Testis (tissue), 3 donors: ENCODE data around the gene CFAP70. TPM values are rescaled to one million over a fixed set of nuclear protein-coding genes. Genes with fewer than 3 reads are reported as not detected.

ENCODE experiments used
- DNase-seq: peaks from one replicate; pipeline ENCODE4 v3.0.0-alpha.2; 2019
- H3K27ac ChIP-seq, 2 donors: fragments of 200-600 bp; sonication (generic); one replicate each; pipeline ENCODE4 v1.5.1; 2019
- H3K27me3 ChIP-seq: fragments of 200-600 bp; sonication (generic); one replicate; pipeline ENCODE4 v1.5.1; 2019
- H3K36me3 ChIP-seq: fragments of 200-600 bp; sonication (generic); one replicate; pipeline ENCODE4 v1.5.1; 2017; ENCODE audit warnings: low read depth; ENCODE audit errors: missing control alignments
- H3K4me1 ChIP-seq: fragments of 200-600 bp; sonication (generic); one replicate; pipeline ENCODE4 v1.5.1; 2019
- H3K4me3 ChIP-seq, 2 donors: fragments of 200-600 bp; sonication (generic); one replicate each; pipeline ENCODE4 v1.5.1; 2017 to 2019
- H3K9me3 ChIP-seq: fragments of 200-600 bp; sonication (generic); one replicate; pipeline ENCODE4 v1.5.1; 2017
- CTCF ChIP-seq, 3 experiments: fragments of 450-650 bp in 2 of 3; fragments of 200-600 bp in 1 of 3; sonication (generic) in 1 of 3; IDR thresholded peaks; one replicate each; pipeline ENCODE4 v1.5.1; 2016 to 2019; ENCODE audit warnings: antibody characterized with exemption in 3 of 3, mild to moderate bottlenecking in 2 of 3, moderate library complexity in 1 of 3
- POLR2A ChIP-seq: fragments of 450-650 bp; IDR thresholded peaks from one replicate; pipeline ENCODE4 v1.6.1; 2017; ENCODE audit warnings: antibody characterized with exemption, mild to moderate bottlenecking, moderate library complexity
- WGBS, 2 donors: methylation state at CpG; one replicate each; pipeline ENCODE4 v1.1.5; 2018; 5-methylcytosine and 5-hydroxymethylcytosine counted together
- intact Hi-C: fragments of 100-400 bp; cut with DNase I; formaldehyde crosslinking; loops from one replicate; pipeline ENCODE4 v1.15.1; 2023; ENCODE audit warnings: low total_unique reads
- polyA plus RNA-seq: library from polyadenylated mRNA; stranded (reverse); fragments of 350-450 nt; fragmentation: Illumina TruSeq; extraction: RNeasy Lipid Tissue Mini Kit (QIAGEN cat#74804); gene quantifications from one replicate; pipeline ENCODE4 v1.2.3, GENCODE V29; 2014; ENCODE audit warnings: low read depth, low replicate concordance; ENCODE audit not compliant: insufficient read depth
- small RNA-seq, 2 donors: library from RNA; depleted of rRNA; stranded (forward); fragments of <200 nt; gene quantifications; one replicate each; pipeline ENCODE3, GENCODE V24; 2016
- total RNA-seq, 2 donors: library from RNA; depleted of rRNA; stranded (reverse); fragments of >200 nt; gene quantifications; one replicate each; pipeline ENCODE4 v1.2.3, GENCODE V29; 2016

The CFAP70 gene
- total and polyA plus RNA-seq, 3 donors from 2014 or later: 29.6 to 57.2 (median 46.2) TPM

GRCh38 chr10:73205081-73205480, 153.6 kb downstream of the CFAP70 start:
- intact Hi-C loops: no loop called here
- Histone ChIP-seq H3K27ac (no peak overlapping the region), H3K9me3 (no peaks in the 10 kb centered on the region), H3K4me3 (no peak overlapping the region), H3K27me3 (no peaks in the 10 kb centered on the region), H3K36me3 (no peaks in the 10 kb centered on the region), H3K4me1 (no peaks in the 10 kb centered on the region)
- TF ChIP-seq POLR2A: no peak
- no peak for TF ChIP-seq CTCF (IDR thresholded peaks at IDR 0.05)
- no peak for DNase-seq
- 94 to 98% methylated on average over 3 of the region's 3 CpGs for WGBS, 2 donors

Small RNA genes lying within 50 kb of the gene (small RNA-seq; reads per million reads assigned to genes)
- gene RF00019 (0 reads per million in 2 donors), gene RNU6-833P (0 to 0.27 reads per million in 2 donors)

Other genes with a start within 250 kb of the CFAP70 start
- gene NUDT13, start 248.4 kb downstream of the CFAP70 start, total RNA-seq: 1 to 10 TPM; 3.0 to 5.6 TPM
- 5.9 TPM for gene NUDT13, start 248.4 kb downstream of the CFAP70 start, polyA plus RNA-seq
- 10 to 100 TPM; 57.6 to 66.4 TPM for gene ECD, start 190.9 kb downstream of the CFAP70 start, total RNA-seq
- gene ECD, start 190.9 kb downstream of the CFAP70 start, polyA plus RNA-seq: 35.7 TPM
- gene FAM149B1, start 190.7 kb downstream of the CFAP70 start, total RNA-seq: 10 to 100 TPM; 28.7 to 42.0 TPM
- 65.1 TPM for gene FAM149B1, start 190.7 kb downstream of the CFAP70 start, polyA plus RNA-seq
- gene DNAJC9, start 111.6 kb downstream of the CFAP70 start, total RNA-seq: 10 to 100 TPM; 30.2 to 31.1 TPM
- gene DNAJC9, start 111.6 kb downstream of the CFAP70 start, polyA plus RNA-seq: 18.3 TPM
- 10 to 100 TPM; 45.7 to 59.6 TPM for gene MRPS16, start 106.2 kb downstream of the CFAP70 start, total RNA-seq
- 83.5 TPM for gene MRPS16, start 106.2 kb downstream of the CFAP70 start, polyA plus RNA-seq
- 10 to 100 TPM; 43.9 to 64.5 TPM for gene ANXA7, start 55.2 kb upstream of the CFAP70 start, total RNA-seq
- 76.3 TPM for gene ANXA7, start 55.2 kb upstream of the CFAP70 start, polyA plus RNA-seq
- gene MSS51, start 74.7 kb upstream of the CFAP70 start, total RNA-seq: 1 to 10 TPM; 3.5 to 6.0 TPM
- gene MSS51, start 74.7 kb upstream of the CFAP70 start, polyA plus RNA-seq: 1.9 TPM
- gene PPP3CB, start 137.2 kb upstream of the CFAP70 start, total RNA-seq: 10 to 100 TPM; 51.0 to 52.9 TPM
- gene PPP3CB, start 137.2 kb upstream of the CFAP70 start, polyA plus RNA-seq: 56.8 TPM
- gene USP54, start 232.5 kb upstream of the CFAP70 start, total RNA-seq: 10 to 100 TPM; 61.3 to 77.9 TPM
- 40.7 TPM for gene USP54, start 232.5 kb upstream of the CFAP70 start, polyA plus RNA-seq